Mesendoderm (in vitro differentiated cells): ENCODE results near the gene ZNF581.

Source experiments
- DNase-seq: peaks from one replicate; pipeline ENCODE4 v3.0.0; 2013
- H2AK5ac ChIP-seq: 2 replicates; pipeline ENCODE4 v1.6.1; 2013; ENCODE audit warnings: low read length, inconsistent platforms
- H2BK120ac ChIP-seq: 2 replicates; pipeline ENCODE4 v1.6.1; 2013; ENCODE audit warnings: low read depth, mild to moderate bottlenecking, low read length, moderate library complexity, mixed read lengths
- H2BK15ac ChIP-seq: replicated peaks from 2 replicates; pipeline ENCODE4 v1.6.1; 2013; ENCODE audit warnings: low read depth, mild to moderate bottlenecking, moderate library complexity
- H2BK5ac ChIP-seq: 2 replicates; pipeline ENCODE4 v1.6.1; 2013; ENCODE audit warnings: low read length, inconsistent platforms
- H3K18ac ChIP-seq: 2 replicates; pipeline ENCODE4 v1.6.1; 2013; ENCODE audit warnings: mild to moderate bottlenecking, low read length, mixed read lengths
- H3K23ac ChIP-seq: one replicate; pipeline ENCODE4 v1.6.1; 2013; ENCODE audit warnings: low read length
- H3K27ac ChIP-seq: 2 replicates; pipeline ENCODE4 v1.5.1; 2013; ENCODE audit warnings: low read depth, mild to moderate bottlenecking, inconsistent platforms, low read length, moderate library complexity
- H3K27me3 ChIP-seq: 2 replicates; pipeline ENCODE4 v1.6.1; 2013; ENCODE audit warnings: low read length, control low read depth, mild to moderate bottlenecking, inconsistent platforms; ENCODE audit not compliant: insufficient read depth, poor library complexity
- H3K36me3 ChIP-seq: 2 replicates; pipeline ENCODE4 v1.6.1; 2013; ENCODE audit warnings: low read length, inconsistent platforms; ENCODE audit not compliant: control insufficient read depth, insufficient read depth
- H3K4ac ChIP-seq: one replicate; pipeline ENCODE4 v1.6.1; 2013; ENCODE audit warnings: low read depth, mild to moderate bottlenecking, low read length, moderate library complexity
- H3K4me1 ChIP-seq: 2 replicates; pipeline ENCODE4 v1.6.1; 2013; ENCODE audit warnings: low read depth, low read length, inconsistent platforms; ENCODE audit not compliant: control insufficient read depth
- H3K4me2 ChIP-seq: 2 replicates; pipeline ENCODE4 v1.6.1; 2013; ENCODE audit warnings: low read length
- H3K4me3 ChIP-seq: 2 replicates; pipeline ENCODE4 v1.5.1; 2013; ENCODE audit warnings: mild to moderate bottlenecking, low read length
- H3K56ac ChIP-seq: one replicate; pipeline ENCODE4 v1.6.1; 2013; ENCODE audit warnings: low read length
- H3K79me1 ChIP-seq: 2 replicates; pipeline ENCODE4 v1.6.1; 2013; ENCODE audit warnings: low read length, inconsistent platforms
- H3K79me2 ChIP-seq: 2 replicates; pipeline ENCODE4 v1.6.1; 2013; ENCODE audit warnings: mild to moderate bottlenecking, low read length; ENCODE audit not compliant: control insufficient read depth, insufficient read depth
- H3K9ac ChIP-seq: 2 replicates; pipeline ENCODE4 v1.6.1; 2013; ENCODE audit warnings: low read length, inconsistent platforms
- H4K5ac ChIP-seq: one replicate; pipeline ENCODE4 v1.6.1; 2013; ENCODE audit warnings: low read length
- H4K8ac ChIP-seq: one replicate; pipeline ENCODE4 v1.6.1; 2013; ENCODE audit warnings: low read depth, mild to moderate bottlenecking, control low read depth, low read length, moderate library complexity
- WGBS: extraction: QIAGEN DNeasy Blood & Tissue Kit; methylation state at CpG from one replicate; pipeline ENCODE4 v1.1.7; 2013; ENCODE audit warnings: low lambda C conversion rate, missing lambda C conversion rate; ENCODE audit not compliant: insufficient coverage; ENCODE audit errors: extremely low coverage; 5-methylcytosine and 5-hydroxymethylcytosine counted together

Gene ZNF581

DNA sequence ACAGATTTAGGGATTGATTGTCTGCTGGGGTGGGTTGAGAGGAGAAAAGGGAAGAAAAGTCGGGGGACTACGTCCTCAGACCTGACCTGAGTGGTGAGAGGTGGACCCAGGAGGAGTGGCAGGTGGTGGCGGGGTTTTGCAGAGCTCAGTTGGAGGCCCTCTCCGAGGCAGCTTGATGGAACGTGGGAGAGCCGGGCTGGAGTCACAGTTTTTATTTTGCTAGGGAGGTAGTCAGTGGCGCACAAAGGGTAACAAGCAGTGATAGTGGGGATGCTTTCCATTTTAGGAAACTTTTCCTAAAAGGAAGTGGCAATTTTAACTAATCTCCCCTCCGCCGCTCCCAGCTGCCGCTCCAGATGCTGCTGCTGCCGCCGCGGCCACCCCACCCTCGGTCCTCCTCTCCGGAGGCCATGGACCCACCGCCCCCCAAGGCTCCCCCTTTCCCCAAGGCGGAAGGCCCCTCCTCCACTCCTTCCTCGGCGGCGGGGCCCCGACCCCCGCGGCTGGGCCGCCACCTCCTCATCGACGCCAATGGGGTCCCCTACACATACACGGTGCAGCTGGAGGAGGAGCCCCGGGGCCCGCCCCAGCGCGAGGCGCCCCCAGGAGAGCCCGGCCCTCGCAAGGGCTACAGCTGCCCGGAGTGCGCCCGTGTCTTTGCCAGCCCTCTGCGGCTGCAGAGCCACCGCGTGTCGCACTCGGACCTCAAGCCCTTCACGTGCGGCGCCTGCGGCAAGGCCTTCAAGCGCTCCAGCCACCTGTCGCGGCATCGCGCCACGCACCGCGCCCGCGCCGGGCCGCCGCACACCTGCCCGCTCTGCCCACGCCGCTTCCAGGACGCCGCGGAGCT, 1.1 kb upstream of the ZNF581 start:
- H3K4me1 ChIP-seq: peaks cover 2% of the 10 kb centered on the region
- no peak overlapping the region for H2BK5ac ChIP-seq
- peak overlapping the region; percentile 7 for H3K23ac ChIP-seq
- WGBS: no CpG with 5 or more reads among the region's 65 CpGs
- H3K9ac ChIP-seq: peak overlapping the region; percentile 99
- no peak overlapping the region for H2BK15ac ChIP-seq
- H3K79me1 ChIP-seq: peaks cover 11% of the 10 kb centered on the region
- H2BK120ac ChIP-seq: no peak overlapping the region
- peak overlapping the region; percentile 96 for H3K4me2 ChIP-seq
- H3K18ac ChIP-seq: peak overlapping the region; percentile 95
- DNase-seq: peak; percentile 48
- H3K4ac ChIP-seq: peak overlapping the region; percentile 41
- H4K8ac ChIP-seq: peak overlapping the region; percentile 69
- peaks cover 22% of the 10 kb centered on the region for H3K79me2 ChIP-seq
- H3K56ac ChIP-seq: peak overlapping the region; percentile 95
- H3K4me3 ChIP-seq: peak overlapping the region; percentile 49
- peaks cover 7% of the 10 kb centered on the region for H3K36me3 ChIP-seq
- no peak overlapping the region for H2AK5ac ChIP-seq
- no peaks in the 10 kb centered on the region for H3K27me3 ChIP-seq
- peak overlapping the region; percentile 36 for H3K27ac ChIP-seq
- no peak overlapping the region for H4K5ac ChIP-seq

DNA sequence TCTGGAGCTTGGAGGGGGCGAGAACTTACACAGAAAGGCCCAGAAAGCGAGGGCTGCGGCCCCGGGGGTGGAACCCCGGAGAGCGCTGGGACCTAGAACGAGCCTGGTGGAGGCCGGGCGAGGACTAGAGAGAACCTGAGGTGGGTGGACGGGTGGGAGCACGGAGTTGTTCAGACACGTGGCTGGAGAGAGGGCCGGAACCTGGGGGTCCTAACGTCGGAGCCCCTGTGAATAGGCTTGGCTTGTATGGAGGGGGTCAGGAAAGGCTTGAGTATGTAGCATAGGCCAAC, 383 bp downstream of the ZNF581 start:
- H3K18ac ChIP-seq: peak overlapping the region; percentile 91
- H2BK120ac ChIP-seq: peak overlapping the region; percentile 39
- peaks cover 20% of the 10 kb centered on the region for H3K79me2 ChIP-seq
- H3K27ac ChIP-seq: no peak overlapping the region
- H3K36me3 ChIP-seq: peaks cover 7% of the 10 kb centered on the region
- peak overlapping the region; percentile 78 for H3K4me2 ChIP-seq
- H3K79me1 ChIP-seq: peaks cover 8% of the 10 kb centered on the region
- no CpG with 5 or more reads among the region's 15 CpGs for WGBS
- peak overlapping the region; percentile 84 for H4K8ac ChIP-seq
- peak overlapping the region; percentile 95 for H3K4ac ChIP-seq
- peak overlapping the region; percentile 99 for H3K9ac ChIP-seq
- no peak overlapping the region for H2BK15ac ChIP-seq
- H2AK5ac ChIP-seq: peak overlapping the region; percentile 27
- peak overlapping the region; percentile 98 for H3K4me3 ChIP-seq
- H3K4me1 ChIP-seq: peaks cover 2% of the 10 kb centered on the region
- no peak for DNase-seq
- H3K27me3 ChIP-seq: no peaks in the 10 kb centered on the region
- H4K5ac ChIP-seq: no peak overlapping the region
- peak overlapping the region; percentile 97 for H3K56ac ChIP-seq
- no peak overlapping the region for H2BK5ac ChIP-seq
- H3K23ac ChIP-seq: peak overlapping the region; percentile 89

DNA sequence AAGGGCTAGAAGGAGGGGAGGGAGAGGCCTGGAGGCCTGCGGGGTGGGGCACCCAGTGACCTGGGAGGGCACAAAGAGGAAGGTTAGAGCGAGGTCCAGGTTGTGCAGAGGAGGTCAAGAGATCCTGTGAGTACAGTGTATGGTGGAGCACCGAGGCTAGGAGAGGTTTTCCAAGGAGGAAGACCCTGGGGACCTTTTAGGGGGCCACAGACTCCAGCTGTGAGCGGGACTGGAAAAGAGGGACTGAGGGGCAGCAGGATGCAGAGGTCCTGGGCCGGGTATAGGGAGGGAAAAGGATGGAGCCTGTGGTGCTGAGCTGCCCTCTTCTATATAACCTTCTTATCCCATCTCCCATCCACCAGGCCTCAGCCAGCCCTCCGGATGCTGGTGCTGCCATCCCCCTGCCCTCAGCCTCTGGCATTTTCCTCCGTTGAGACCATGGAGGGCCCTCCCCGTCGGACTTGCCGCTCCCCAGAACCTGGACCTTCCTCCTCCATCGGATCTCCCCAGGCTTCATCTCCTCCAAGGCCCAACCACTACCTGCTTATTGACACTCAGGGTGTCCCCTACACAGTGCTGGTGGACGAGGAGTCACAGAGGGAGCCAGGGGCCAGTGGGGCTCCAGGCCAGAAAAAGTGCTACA, 863 bp downstream of the ZNF581 start:
- peaks cover 20% of the 10 kb centered on the region for H3K79me2 ChIP-seq
- H3K4me3 ChIP-seq: peak overlapping the region; percentile 98
- no peak overlapping the region for H2BK15ac ChIP-seq
- H3K56ac ChIP-seq: peak overlapping the region; percentile 97
- H2BK5ac ChIP-seq: no peak overlapping the region
- H3K23ac ChIP-seq: peak overlapping the region; percentile 89
- H3K27ac ChIP-seq: no peak overlapping the region
- peak overlapping the region; percentile 78 for H3K4me2 ChIP-seq
- H3K18ac ChIP-seq: no peak overlapping the region
- no peak overlapping the region for H4K8ac ChIP-seq
- no peak for DNase-seq
- peak overlapping the region; percentile 99 for H3K9ac ChIP-seq
- peaks cover 8% of the 10 kb centered on the region for H3K79me1 ChIP-seq
- no peak overlapping the region for H4K5ac ChIP-seq
- peaks cover 2% of the 10 kb centered on the region for H3K4me1 ChIP-seq
- peak overlapping the region; percentile 30 for H2AK5ac ChIP-seq
- H3K4ac ChIP-seq: peak overlapping the region; percentile 95
- peaks cover 7% of the 10 kb centered on the region for H3K36me3 ChIP-seq
- H2BK120ac ChIP-seq: peak overlapping the region; percentile 39
- no CpG with 5 or more reads among the region's 12 CpGs for WGBS
- no peaks in the 10 kb centered on the region for H3K27me3 ChIP-seq

DNA sequence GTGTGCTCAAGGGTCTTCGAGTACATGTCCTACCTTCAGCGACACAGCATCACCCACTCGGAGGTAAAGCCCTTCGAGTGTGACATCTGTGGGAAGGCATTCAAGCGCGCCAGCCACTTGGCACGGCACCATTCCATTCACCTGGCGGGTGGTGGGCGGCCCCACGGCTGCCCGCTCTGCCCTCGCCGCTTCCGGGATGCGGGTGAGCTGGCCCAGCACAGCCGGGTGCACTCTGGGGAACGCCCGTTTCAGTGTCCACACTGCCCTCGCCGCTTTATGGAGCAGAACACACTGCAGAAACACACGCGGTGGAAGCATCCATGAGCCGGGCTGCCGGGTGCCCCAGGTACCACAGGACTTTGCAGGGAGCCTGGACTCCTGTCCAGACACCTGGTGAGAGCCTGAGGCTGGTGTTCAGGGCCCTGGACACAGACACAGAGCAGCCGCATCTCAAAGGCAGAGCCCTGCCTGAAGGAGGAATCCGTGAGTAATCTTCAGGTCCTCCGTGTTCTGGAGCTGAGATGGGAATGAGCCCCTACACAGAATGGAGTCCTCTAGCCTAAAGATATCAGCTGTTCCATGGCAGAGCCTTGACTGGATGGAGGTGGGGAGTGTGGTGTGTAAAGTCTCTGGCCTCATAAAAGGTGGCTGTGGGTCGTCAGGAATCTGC, 1.5 kb downstream of the ZNF581 start:
- DNase-seq: no peak
- peak overlapping the region; percentile 97 for H3K56ac ChIP-seq
- H3K79me2 ChIP-seq: peaks cover 20% of the 10 kb centered on the region
- no peaks in the 10 kb centered on the region for H3K27me3 ChIP-seq
- H3K23ac ChIP-seq: no peak overlapping the region
- H4K8ac ChIP-seq: no peak overlapping the region
- H3K27ac ChIP-seq: no peak overlapping the region
- peaks cover 7% of the 10 kb centered on the region for H3K36me3 ChIP-seq
- H2AK5ac ChIP-seq: no peak overlapping the region
- peak overlapping the region; percentile 99 for H3K9ac ChIP-seq
- no peak overlapping the region for H4K5ac ChIP-seq
- H3K4me1 ChIP-seq: peaks cover 2% of the 10 kb centered on the region
- H3K4me2 ChIP-seq: no peak overlapping the region
- H3K4ac ChIP-seq: no peak overlapping the region
- H3K4me3 ChIP-seq: no peak overlapping the region
- WGBS: no CpG with 5 or more reads among the region's 28 CpGs
- no peak overlapping the region for H3K18ac ChIP-seq
- H2BK5ac ChIP-seq: no peak overlapping the region
- H2BK15ac ChIP-seq: no peak overlapping the region
- no peak overlapping the region for H2BK120ac ChIP-seq
- peaks cover 8% of the 10 kb centered on the region for H3K79me1 ChIP-seq

DNA sequence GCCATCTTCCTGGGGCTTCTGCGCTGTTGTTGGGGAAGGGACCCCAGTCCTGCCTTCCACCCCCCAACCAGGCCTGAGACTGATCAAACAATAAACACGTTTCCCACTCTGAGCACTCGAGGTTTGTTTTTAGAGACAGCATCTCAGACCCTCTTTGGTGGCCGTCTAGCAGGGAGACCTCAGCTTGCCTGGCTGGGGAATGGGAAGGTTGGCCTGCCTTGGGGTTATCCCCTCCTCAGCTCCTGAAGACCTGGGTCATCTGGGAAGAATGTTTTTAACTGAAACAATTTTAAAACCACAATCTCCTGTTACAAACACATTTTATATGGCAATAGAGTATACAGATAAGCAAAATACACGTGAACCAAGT, 2.0 kb downstream of the ZNF581 start:
- Histone ChIP-seq H2BK15ac (no peak overlapping the region), H3K4me3 (no peak overlapping the region), H3K56ac (no peak overlapping the region), H4K5ac (no peak overlapping the region), H3K79me2 (peaks cover 20% of the 10 kb centered on the region), H4K8ac (no peak overlapping the region), H2BK5ac (no peak overlapping the region), H3K4me2 (no peak overlapping the region), H3K27me3 (no peaks in the 10 kb centered on the region), H3K36me3 (peaks cover 7% of the 10 kb centered on the region), H3K4me1 (no peaks in the 10 kb centered on the region), H3K9ac (no peak overlapping the region), H3K18ac (no peak overlapping the region), H3K23ac (no peak overlapping the region), H2BK120ac (no peak overlapping the region), H3K27ac (no peak overlapping the region), H3K79me1 (peaks cover 8% of the 10 kb centered on the region), H2AK5ac (no peak overlapping the region), H3K4ac (no peak overlapping the region)
- no peak for DNase-seq
- no CpG with 5 or more reads among the region's 5 CpGs for WGBS
